GM18520 (cell line): ENCODE data around the gene CMTM1.
"Not testable (repeated sequence)": the region's sequence is repeated elsewhere in the genome, so short reads cannot be mapped to it uniquely, and the experiment has no call there.

Experiments
- ATAC-seq: cut with Tn5 transposase; IDR thresholded peaks from one replicate; pipeline ENCODE4 v1.9.1; 2021; ENCODE audit not compliant: unreplicated experiment

Gene CMTM1

DNA sequence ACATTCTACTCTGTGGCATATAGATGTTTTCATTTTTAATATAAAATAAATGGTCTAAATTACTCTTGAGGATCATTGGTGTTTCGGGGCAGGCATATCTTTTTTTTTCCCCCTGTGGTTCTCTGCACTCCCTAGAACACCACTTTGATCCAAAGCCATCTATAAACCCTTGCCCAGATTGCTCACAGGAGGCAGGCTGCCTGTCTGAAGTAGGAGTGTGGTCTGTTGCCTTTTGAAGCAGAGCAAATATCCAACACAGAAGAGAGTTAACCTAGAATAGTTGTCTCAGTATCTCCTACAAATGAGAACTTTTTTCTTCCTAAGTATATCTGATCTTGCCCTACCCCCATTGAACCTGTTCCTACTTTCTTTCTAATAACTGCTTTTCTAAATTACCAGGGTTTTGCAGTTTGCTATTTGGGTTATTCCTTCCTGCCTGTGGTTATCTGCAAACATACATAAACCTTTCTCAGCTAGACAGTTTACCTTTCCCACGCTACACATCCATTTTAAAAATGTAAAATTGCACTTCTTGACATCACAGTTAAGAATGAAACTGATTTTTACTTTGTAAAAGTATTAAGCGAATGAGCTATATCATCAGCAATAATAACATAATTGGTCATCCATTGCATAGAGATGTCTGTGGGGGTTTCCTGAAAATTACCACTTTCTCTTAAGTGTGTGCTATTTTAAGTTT is 4.7 kb upstream of the CMTM1 start:
- no peak for ATAC-seq

DNA sequence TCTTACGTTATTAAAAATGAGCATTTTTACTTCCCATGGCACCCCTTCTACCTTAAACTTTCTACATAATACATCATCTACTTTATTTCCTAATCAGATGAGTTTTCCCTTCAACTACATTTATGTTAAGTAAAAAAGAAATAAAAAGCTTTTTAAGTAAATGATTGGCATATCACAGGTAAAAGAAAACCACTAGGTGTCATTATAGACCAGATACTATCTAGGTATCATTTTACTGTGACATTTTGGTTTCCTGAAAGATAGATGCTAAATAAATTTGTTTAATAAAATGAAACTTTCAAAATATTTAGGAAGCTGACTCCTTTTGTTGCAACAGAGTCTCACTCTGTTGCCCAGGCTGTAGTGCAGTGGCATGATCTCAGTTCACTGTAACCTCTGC is 3.8 kb upstream of the CMTM1 start:
- ATAC-seq: no peak

DNA sequence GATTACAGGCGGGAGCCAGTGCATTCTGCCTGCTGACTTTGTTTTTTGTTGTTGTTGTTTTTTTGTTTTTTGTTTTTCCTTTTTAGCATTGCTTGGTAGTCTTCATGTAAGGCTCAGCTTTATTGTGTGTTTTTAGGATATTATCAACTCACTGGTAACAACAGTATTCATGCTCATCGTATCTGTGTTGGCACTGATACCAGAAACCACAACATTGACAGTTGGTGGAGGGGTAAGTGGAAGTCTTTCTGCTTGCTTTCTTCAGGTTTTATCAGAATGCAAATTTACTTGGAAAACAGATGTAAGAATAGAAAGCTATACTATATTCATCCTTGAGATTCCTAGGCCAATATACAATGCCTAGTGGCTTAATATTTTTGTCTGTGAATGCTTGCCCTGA is 3.3 kb upstream of the CMTM1 start:
- ATAC-seq: no peak

DNA sequence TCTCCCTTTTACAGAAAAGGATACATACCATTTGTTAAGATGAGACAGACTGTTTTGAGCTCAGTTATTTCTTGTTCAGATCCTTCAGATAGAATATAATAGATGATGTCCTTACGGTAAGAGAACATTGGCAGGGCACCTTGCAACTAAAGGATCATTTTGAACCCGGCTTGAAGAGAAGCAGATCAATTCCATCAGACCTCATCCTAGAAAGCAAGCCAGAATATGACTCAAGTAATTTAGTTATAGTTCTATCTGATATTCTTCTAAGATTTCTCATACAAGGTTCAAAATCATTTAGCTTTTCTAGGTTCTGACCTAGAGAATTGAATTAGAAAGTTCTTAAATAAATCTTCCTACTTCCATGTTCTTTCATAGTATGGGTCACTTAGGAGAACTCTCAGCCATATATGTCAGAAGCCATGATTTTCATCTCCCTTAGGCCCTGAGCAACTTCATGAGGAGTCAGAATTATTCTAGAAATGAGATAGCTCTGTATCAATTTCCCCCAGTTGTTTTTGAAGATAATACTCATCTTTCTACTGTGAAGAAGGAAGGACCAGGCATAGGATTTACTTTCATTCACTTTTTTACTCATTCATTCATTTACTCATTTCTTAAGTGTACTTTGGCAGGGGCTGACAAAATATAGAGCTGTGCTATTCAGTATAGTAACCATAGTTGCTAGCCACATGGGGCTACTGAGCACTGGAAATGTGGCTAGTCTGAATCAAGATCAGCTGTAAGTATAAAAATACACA is 2.5 kb upstream of the CMTM1 start:
- ATAC-seq: no peak

DNA sequence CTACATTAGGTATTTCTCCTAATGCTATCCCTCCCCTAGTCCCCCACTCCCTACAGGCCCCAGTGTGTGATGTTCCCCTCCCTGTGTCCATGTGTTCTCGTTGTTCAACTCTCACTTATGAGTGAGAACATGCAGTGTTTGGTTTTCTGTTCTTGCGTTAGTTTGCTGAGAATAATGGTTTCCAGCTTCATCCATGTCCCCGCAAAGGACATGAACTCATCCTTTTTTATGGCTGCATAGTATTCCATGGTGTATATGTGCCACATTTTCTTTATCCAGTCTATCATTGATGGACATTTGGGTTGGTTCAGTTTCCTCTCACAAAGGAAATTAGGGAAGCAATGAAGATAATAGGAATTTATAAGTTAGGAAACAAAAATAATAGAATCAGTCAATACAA is 1.0 kb downstream of the CMTM1 start:
- ATAC-seq: not testable (repeated sequence)

DNA sequence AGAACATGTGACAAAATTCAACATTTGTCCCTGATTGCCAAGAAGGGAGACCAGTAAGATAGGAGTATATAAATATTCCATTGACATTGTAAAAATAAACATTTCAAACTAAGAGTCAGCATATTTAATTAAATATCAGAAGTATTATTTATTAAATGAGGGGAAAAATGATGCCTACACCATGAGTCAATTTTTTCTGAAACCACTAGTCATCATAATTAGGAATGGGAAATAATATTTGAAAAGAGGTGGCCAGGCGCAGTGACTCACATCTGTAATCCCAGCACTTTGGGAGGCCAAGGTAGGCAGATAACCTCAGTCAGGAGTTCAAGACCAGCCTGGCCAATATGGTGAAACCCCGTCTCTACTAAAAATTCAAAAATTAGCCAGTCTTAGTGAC is 2.1 kb downstream of the CMTM1 start:
- no peak for ATAC-seq

DNA sequence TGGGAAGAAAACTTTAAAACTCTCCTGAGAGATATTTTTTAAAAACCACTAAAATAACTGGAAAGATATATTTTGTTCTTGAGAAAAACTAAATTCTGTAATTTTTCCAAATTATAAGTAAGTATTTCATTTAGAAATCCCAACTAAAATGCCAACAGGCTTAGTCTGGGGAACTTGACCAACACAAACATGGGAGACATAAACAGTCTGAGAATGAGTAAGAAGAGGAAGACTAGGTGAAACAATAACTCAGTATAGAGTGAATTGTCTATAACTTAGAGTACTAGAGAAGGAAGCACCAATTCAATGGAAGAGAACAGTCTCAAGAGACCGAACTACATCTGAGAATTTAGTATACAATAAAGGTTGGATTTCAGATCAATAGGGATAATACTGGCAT is 2.9 kb downstream of the CMTM1 start:
- no peak for ATAC-seq

DNA sequence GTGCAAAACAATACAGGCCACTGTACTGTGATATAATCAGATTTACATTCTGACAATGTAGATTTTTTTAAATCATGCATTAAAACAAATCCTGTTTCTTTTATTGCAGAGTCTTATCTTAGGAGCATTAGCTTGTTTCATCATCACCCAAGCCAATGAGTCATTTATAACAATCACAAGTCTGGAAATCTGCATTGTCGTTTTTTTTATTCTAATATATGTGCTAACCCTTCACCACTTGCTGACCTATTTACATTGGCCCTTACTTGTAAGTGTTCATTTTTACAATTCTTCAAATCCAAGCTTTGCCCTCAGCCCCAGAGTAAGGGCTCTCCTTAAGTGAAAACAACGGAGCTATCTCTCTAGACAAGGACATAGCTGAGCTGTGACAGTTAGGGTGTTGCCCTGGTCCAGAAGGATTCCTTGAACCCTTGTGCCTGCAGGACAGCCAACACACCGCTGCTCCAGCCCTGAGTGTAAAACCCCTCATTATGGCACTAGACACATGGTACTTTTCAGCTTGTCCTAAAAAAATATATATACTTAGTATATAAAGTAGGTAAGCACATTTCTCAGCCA is 3.7 kb downstream of the CMTM1 start:
- no peak for ATAC-seq

DNA sequence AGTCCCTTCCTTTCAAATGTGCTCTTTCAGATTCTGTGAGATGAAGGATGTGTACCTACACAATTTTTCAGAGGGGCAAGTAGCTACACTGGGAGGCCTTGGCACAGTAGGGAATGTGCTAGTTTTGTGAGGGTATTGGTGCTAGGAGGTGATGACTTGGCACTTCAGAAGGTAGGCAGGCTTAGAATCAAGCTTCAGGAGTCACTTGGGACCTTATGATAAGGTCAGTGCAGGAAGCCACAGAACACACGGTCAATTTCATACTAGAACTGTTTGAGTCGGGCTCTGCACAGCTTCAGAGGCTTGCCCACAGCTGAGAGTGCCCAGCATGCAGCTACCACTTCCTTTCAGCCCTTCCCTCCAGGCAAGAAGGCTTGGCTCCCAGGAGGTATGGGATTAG is 6.1 kb downstream of the CMTM1 start:
- no peak for ATAC-seq

DNA sequence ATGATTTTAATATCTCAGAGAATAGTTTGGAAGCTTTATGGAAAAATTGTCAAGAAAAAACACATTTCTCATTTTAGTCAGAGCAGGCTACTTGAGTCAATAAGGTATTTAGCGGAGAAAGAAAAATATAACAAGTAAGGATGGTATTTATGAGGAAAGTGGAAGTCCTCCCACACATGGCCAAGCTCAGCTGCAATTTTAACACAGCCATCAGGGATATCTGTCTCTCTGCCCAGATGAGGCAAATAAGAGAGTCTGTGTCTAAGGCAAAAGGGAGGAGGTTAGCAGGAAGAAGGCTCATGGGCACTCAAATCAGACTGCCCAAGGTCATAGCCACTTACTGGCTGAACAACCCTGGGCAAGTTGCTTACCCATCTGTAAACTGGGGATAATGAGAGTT is 7.8 kb downstream of the CMTM1 start:
- no peak for ATAC-seq

DNA sequence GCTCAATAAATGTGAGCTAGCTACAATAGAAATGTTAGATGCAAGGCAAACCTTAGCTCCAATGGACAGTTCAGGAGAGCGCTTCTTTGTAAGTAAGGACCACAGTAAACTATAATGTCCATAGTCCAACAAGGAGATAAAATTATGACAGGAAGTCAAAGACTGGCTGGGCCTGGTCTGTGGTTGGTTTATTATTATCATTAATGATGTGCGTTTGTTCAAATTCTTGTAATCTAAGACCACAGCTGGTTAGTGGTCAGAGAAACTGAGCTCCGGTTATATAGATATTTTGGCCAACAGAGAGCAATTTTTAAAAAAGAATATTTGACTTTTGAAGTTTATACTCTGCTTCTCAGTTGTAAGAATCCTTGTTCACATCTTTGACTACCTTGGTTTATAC is 8.3 kb downstream of the CMTM1 start:
- no peak for ATAC-seq

DNA sequence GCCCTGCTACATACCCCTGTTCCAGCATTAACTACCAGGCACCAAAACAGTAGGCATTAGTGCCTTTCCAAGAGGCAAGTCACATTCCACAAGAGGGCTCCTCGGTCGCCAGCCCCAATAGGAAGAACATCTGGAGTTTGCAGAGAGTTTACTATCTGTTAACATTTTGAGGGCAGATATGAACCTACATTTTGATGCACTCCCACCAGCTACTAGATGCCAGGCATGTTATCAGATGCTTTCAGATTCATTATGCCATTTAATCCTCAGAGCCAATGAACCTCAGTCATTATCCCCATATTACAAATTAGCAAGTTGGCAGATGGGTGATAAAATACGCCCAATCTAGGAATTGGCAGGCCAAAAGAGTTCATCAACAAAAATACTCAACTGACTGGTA is 8.8 kb downstream of the CMTM1 start:
- no peak for ATAC-seq

DNA sequence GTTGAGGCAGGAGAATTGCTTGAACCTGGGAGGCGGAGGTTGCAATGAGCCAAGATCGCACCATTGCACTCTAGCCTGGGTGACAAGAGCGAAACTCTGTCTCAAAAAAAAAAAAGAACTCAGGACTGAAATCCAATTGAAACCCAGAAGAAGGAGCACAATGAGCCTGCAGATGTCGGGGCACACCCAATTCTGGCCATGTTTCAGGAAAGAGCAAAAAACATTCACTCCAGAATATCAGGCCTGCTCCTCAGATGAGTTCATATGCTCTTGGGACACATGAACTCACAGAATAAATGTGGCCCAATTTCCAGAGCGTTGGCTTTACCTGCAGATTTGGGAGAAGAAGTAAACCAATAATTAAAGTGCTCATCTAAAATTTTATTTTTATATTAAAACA is 10.1 kb downstream of the CMTM1 start:
- ATAC-seq: no peak

DNA sequence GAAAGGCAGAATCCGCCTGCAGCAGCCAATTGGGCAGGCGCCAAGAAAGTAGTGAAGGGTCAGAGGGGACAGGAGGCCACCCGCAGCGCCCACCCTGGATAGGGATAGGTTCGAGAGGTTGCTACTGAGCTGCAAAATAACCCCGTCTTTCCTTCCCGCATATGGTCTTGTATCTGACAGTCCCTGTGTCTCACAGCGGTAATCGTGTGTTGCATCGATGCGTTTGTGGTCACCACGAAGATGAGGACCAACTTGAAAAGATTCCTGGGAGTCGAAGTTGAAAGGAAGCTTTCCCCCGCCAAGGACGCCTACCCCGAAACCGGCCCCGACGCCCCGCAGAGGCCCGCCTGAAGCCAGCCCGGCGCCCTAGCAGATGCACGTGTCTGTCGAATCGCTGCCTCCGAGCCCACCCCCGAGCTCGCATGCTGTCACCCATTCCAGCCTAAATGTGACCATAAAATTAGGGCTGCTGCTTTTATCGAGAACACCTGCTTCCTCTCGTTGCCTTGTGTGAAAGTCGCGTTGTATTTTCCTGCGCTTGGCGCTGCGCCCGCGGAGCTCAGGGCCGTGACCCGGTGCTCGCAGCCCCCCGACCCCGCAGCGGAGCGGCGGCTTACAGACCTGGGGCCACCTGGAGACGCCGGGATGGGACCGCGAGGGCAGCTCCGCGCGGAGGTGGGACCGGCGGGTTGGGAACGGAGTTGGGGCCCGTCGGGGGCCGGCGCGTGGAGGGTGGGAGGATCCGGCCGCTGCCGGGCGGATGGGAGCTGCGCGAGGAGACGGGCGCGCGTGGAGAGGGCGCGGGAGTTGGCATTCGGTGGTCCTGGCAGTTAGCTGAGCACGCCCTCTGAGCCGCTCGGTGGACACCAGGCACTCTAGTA is 12.7 kb downstream of the CMTM1 start, which contains the start of gene CMTM2:
Gene CMTM2, plus strand, starts transcription at position 813 of the 881 bp plus-strand sequence. CDS start 145 bp downstream, outside the sequence.
- ATAC-seq: no peak

DNA sequence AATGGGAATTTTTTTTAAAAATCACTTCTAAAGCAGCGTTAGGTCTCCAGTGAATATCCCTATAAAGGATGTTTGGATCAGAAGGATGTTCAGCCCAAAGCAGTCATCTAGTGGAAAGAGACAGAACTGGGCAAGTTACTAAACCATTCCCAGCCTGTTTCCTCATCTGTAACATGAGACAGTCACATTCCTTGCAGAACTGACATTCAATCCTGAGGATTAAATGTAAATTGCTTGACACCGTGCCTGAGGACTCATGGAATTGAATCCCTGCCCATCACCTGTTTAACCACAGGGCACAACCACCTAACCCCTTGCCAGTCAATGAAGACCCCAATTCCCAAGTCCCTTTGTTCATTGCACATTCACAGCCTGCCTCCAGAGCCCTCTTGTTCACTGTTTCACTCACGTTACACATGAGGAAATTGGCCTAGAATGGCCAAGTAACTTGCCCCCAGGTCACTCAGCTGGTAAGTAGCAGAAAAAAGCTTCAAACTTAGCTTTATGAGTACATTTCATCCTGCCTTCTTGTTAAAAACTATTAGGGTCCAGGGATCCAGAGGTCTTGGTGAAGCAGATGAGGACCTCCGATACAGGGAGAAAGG is 14.5 kb downstream of the CMTM1 start:
- no peak for ATAC-seq

DNA sequence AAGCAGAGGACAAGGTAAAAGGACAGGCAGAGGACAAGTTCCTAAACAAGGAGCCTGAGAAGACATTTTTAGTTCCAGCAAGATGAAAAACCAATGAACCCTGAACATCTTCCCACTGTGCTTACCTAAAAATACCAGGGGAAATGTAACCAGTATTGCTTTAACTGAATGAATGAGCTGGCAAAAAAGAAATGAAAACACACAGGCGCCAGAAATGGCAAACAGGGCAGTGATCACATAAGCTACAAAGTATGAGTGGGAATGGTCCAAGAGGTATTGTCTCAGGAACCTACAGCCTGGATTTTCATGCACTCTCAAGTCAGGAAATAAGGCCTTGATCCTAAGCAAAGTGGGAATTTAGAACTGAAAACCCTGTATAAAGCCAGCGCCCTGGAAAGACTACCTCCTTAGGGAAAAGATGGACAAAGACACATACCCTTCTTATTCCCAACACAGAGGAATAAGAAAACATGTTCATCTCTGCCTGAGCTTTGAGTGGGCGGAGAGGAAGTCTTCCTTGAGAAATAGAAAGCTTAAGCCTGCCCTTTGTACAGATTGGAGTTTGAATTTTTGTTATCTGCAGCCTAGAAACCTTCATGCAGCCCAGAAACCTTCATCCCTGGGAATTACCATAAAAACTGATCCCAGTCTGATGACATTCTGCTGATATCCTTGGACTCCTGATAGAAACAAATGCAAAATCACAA is 15.2 kb downstream of the CMTM1 start:
- ATAC-seq: no peak

DNA sequence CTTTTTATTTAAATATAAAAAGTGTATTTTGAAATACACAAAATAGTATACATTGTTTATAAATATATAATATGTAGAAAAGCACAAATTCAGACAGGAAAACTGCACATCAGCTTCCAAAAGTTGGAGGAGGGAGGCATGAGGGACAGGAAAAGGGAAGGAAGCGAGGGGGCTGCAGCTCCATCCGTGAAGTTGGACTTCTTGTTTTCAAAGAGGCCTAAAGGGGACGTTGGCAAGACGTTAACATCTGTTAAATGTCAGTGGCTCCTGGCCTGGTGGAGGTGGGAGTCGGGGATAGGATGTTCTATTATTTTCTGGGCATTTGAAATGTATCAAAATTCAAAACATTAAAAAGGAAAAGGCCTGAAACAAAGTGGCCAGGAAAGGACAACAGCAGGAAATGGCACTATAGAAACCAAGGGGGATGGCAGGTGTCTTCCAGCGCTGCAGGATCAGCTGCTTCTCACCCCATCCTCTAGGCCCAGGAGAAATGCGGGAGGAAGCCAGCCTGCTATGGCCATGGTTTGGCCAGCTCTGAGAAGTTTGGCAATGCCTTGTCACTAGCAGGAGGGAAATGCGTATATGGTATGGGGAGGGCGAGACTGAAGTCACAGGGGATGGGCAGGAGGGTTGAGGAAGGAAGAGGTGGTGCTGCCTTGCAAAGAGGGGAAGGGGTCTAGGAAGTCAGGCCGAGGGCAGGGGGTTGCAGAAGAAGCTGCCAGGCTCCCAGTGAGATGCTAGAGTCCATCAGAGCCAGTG is 19.4 kb downstream of the CMTM1 start:
- no peak for ATAC-seq

DNA sequence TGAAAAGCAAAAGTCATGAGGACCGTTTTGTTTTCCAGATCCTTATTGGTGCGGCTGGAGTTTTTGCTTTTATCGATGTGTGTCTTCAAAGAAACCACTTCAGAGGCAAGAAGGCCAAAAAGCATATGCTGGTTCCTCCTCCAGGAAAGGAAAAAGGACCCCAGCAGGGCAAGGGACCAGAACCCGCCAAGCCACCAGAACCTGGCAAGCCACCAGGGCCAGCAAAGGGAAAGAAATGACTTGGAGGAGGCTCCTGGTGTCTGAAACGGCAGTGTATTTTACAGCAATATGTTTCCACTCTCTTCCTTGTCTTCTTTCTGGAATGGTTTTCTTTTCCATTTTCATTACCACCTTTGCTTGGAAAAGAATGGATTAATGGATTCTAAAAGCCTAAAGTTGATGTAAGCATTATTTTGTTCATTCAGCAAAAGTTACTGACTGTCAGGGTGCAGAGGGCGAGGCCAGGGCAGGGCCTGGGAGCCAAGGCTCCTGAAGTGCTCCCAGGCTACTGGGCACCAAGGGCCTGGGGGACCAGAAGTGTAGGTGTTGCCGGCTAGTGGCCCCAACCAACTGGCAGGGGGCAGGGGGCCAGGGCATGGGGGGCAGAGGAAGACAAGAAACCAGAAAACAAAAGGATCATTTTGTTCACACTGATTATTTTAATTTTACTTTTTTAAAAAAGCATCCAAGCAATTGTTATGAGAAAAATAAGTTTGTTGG is 21.8 kb downstream of the CMTM1 start:
- no peak for ATAC-seq
